HEK293T (cell line): ENCODE measurements around the gene PRRC1.

Experiments
- ARNT ChIP-seq: fragments of 450-650 bp; IDR thresholded peaks from 2 replicates; pipeline ENCODE4 v1.6.1; 2017; ENCODE audit warnings: mild to moderate bottlenecking
- BHLHE40 ChIP-seq: fragments of 450-650 bp; IDR thresholded peaks from 2 replicates; pipeline ENCODE4 v1.6.1; 2016; ENCODE audit warnings: mild to moderate bottlenecking, moderate library complexity, borderline replicate concordance
- ELF4 ChIP-seq: fragments of 450-650 bp; IDR thresholded peaks from 2 replicates; pipeline ENCODE4 v1.6.1; 2017; ENCODE audit warnings: antibody characterized with exemption
- FOXA1 ChIP-seq: fragments of 450-650 bp; IDR thresholded peaks from 2 replicates; pipeline ENCODE4 v1.6.1; 2016; ENCODE audit warnings: mild to moderate bottlenecking
- FOXK2 ChIP-seq: fragments of 450-650 bp; IDR thresholded peaks from 2 replicates; pipeline ENCODE4 v1.6.1; 2016; ENCODE audit warnings: mild to moderate bottlenecking
- FOXM1 ChIP-seq: fragments of 450-650 bp; IDR thresholded peaks from 2 replicates; pipeline ENCODE4 v1.6.1; 2017; ENCODE audit warnings: mild to moderate bottlenecking, borderline replicate concordance
- L3MBTL2 ChIP-seq: fragments of 450-650 bp; conservative IDR thresholded peaks from 2 replicates; pipeline ENCODE4 v1.6.1; 2016; ENCODE audit warnings: mild to moderate bottlenecking
- LEF1 ChIP-seq: fragments of 450-650 bp; IDR thresholded peaks from 2 replicates; pipeline ENCODE4 v1.6.1; 2017; ENCODE audit warnings: mild to moderate bottlenecking, borderline replicate concordance
- NFRKB ChIP-seq: fragments of 450-650 bp; IDR thresholded peaks from 2 replicates; pipeline ENCODE4 v1.6.1; 2016; ENCODE audit warnings: mild to moderate bottlenecking, moderate library complexity
- PKNOX1 ChIP-seq: fragments of 450-650 bp; IDR thresholded peaks from 2 replicates; pipeline ENCODE4 v1.6.1; 2016
- SP1 ChIP-seq: fragments of 450-650 bp; IDR thresholded peaks from 2 replicates; pipeline ENCODE4 v1.6.1; 2017
- SUZ12 ChIP-seq: fragments of 450-650 bp; IDR thresholded peaks from 2 replicates; pipeline ENCODE4 v1.6.1; 2016; ENCODE audit warnings: mild to moderate bottlenecking
- TARDBP ChIP-seq: fragments of 450-650 bp; IDR thresholded peaks from 2 replicates; pipeline ENCODE4 v1.6.1; 2016
- ZNF384 ChIP-seq: fragments of 450-650 bp; IDR thresholded peaks from 2 replicates; pipeline ENCODE4 v1.6.1; 2016

GRCh38 chr5:127602481-127602880, 85.0 kb downstream of the PRRC1 start:
- TF ChIP-seq FOXM1, result no peak
- TF ChIP-seq FOXA1, result no peak
- TF ChIP-seq BHLHE40, result no peak
- TF ChIP-seq SP1, result no peak
- TF ChIP-seq ELF4, result no peak
- no peak for TF ChIP-seq L3MBTL2
- TF ChIP-seq SUZ12, result no peak
- no peak for TF ChIP-seq ARNT
- no peak for TF ChIP-seq NFRKB
- no peak for TF ChIP-seq PKNOX1
- TF ChIP-seq TARDBP, result no peak
- TF ChIP-seq ZNF384, result no peak
- no peak for TF ChIP-seq FOXK2
- TF ChIP-seq LEF1, result no peak
